VCaP (cell line): ENCODE measurements around the gene PXYLP1.

Experiments used
- H3K27ac ChIP-seq: fragments of 450-650 bp; 2 replicates; pipeline ENCODE4 v1.5.1; 2017
- TF ChIP-seq, protein P1 (sequence below): fragments of 450-650 bp; conservative IDR thresholded peaks from 2 replicates; pipeline ENCODE4 v1.5.1; 2017; ENCODE audit warnings: mild to moderate bottlenecking, moderate library complexity

PXYLP1 gene

DNA sequence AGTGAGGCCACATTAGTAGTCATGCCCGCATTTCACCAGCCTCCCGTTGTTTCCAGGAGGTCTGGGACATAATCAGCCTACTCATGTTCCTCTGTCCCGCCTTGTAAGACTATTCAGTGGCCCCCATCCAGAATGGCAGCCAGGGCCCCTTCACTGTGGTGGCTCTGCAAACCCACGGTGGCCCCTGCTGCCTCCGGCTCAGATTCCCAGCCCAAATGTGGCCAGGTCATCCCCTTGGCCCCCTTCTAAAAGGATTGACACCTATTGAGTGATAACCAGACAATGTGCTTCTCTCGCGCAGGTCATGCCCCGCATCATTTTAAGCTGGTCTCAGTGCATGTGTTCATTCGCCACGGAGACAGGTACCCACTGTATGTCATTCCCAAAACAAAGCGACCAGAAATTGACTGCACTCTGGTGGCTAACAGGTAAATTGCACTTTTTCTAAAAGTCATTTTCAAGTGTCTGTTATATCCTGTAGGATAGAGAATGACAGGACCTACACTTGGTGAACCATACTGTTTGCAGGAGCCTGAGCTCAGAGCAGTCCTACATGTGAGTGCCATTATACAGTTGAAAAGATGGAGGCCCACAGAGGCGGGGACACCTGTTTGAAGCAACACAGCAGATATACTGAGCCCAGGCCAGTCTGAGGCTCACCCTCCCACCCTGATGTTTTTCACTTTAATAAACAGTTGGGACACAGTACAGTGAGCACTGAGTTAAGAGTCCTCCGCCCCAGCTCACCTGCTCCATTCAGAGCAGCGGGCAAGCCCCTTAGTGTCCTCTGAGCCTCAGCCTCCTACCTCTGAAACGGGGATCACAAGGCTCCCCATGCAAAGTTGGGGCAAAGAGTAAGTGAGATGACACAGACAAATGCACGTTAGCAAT is 47.7 kb downstream of the PXYLP1 start:
- no peak overlapping the region for H3K27ac ChIP-seq

DNA sequence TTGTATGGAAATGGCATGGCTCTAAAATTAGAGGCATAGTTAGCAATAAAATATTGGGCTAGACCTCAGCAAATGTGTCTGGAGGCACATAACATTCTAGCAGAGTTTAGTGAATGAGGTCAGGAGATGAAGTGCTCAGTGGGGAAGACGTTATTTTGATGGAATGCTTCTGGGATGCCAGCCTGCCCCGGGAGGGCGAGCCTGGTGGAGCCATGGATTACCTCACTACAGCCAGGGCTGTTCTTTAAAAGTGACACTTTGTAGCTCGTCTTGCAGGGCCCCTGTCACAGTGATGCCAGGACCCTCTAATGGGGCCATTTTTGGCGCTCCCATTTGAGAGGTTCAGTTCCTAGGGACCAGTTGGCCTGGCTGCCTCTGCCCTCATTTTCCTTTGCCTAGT is 48.5 kb downstream of the PXYLP1 start:
- H3K27ac ChIP-seq = no peak overlapping the region
- TF ChIP-seq, protein P1, sequence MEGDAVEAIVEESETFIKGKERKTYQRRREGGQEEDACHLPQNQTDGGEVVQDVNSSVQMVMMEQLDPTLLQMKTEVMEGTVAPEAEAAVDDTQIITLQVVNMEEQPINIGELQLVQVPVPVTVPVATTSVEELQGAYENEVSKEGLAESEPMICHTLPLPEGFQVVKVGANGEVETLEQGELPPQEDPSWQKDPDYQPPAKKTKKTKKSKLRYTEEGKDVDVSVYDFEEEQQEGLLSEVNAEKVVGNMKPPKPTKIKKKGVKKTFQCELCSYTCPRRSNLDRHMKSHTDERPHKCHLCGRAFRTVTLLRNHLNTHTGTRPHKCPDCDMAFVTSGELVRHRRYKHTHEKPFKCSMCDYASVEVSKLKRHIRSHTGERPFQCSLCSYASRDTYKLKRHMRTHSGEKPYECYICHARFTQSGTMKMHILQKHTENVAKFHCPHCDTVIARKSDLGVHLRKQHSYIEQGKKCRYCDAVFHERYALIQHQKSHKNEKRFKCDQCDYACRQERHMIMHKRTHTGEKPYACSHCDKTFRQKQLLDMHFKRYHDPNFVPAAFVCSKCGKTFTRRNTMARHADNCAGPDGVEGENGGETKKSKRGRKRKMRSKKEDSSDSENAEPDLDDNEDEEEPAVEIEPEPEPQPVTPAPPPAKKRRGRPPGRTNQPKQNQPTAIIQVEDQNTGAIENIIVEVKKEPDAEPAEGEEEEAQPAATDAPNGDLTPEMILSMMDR = no peak

More for the DNA sequence above, 47.7 kb downstream of the PXYLP1 start:
- TF ChIP-seq, protein P1 = peak; percentile 77

DNA sequence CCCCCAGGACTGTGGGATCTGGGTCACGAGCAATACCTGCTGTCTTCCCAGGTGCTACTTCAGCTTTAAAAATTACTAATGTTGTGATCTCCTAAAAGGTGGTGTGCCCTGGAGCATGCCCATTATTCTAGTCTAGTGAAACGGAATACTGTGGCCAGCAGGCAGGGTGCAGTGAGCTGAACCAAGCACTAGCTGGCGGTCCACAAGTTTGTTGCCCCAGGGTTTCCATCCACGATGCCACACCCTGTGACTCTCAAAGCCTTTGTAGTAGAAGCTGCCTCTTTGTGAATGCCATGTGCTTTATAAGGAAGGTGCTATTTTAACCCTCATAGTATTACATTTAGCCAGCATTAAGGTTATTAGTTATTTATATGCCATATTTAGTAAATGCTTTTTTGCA is 49.1 kb downstream of the PXYLP1 start:
- TF ChIP-seq, protein P1 = no peak
- H3K27ac ChIP-seq = no peak overlapping the region

DNA sequence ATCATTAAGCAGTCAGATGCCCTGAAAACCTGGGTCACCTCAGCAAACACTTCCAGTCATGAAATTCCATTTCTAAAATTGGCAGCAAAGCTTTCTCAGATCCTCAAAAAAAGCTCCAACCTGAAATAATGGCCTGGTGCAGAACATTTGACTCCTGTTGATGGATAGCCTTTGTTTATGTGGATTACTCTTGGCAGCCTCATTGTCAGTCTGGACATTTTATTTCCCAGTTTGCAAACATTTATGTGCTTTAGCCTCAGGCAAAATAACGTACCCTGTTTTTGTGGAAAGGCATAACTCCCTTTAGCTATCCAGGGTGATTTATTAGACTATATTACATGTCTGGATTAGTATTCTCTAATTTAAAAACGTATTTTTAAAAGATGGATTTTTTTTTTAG is 53.9 kb downstream of the PXYLP1 start:
- TF ChIP-seq, protein P1 = no peak
- no peak overlapping the region for H3K27ac ChIP-seq

DNA sequence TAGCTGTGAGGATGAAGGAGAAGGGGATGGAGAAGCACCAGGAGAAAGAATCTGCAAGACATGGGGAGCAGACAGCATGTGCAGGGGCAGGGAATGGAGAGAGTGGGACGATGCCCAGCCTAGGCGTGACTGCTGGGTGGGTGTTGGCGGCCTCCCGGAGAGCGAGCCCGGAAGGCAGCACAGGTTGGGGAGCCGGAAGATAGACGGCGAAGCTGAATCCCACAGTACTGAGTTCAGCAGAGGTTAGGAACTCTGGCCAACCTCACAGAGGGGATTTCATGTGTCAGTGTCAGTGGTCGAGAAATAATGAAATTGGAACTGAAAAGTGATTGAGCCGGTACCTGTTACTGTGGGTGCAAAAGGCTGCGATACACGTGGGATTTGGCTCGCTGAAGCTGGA is 55.2 kb downstream of the PXYLP1 start:
- TF ChIP-seq, protein P1 = no peak
- no peak overlapping the region for H3K27ac ChIP-seq

DNA sequence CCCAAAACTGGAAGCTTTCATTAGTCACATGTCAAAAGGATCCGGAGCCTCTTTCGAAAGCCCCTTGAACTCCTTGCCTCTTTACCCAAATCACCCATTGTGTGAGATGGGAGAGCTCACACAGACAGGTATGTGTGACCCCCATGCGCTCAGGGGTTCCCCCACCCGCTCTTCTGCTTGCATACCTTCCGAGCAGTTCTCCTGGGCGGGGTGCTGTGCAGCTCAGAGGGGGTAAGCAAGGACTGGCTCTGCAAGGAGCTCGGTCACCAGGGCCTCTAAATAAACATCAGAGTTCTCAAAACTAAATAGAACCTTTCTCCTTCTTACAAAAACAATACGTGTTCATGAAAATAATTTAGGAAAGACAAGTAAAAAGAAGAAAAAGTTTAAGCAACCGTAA is 55.7 kb downstream of the PXYLP1 start:
- TF ChIP-seq, protein P1 = no peak
- H3K27ac ChIP-seq = no peak overlapping the region

DNA sequence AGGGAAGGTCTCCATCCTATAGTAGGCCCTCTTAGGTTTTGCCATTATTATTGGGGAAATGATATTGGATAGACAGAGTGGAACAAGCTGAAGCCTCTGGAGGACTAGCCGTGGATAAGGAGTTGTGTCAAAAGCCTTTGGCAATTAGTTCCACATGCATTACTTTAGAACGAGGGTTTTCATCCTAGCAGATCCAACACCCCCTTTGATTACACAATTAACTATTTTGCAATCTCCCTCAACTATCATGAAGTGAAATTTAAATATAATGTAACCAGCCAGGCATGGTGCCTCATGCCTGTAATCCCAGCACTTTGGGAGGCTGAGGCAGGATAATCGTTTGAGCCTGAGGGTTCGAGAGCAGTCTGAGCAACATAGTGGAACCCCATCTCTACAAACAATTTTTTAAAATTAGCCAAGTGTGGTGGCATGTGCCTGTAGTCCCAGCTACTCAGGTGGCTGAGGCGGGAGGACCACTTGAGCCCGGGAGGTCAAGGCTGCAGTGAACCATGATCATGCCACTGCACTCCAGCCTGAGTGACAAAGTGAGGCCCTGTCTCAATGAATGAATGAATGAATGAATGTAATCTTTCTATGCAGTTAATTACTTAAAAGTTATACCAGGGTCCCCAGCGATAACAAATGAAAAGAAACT is 56.8 kb downstream of the PXYLP1 start:
- H3K27ac ChIP-seq = no peak overlapping the region
- TF ChIP-seq, protein P1 = no peak
